Left ventricle myocardium superior (tissue), 1 donor: ENCODE data around the gene AOPEP. TPM values are rescaled to one million over a fixed set of nuclear protein-coding genes. Genes with fewer than 3 reads are reported as not detected.

Experiments
- ATAC-seq: fragments of 200-7000 bp; cut with Tn5 transposase; one replicate; pipeline ENCODE4 v1.9.1; 2020; ENCODE audit warnings: mild to moderate bottlenecking, moderate library complexity
- DNase-seq: peaks from one replicate; pipeline ENCODE4 v3.0.0-alpha.2; 2020
- intact Hi-C: fragments of 100-400 bp; cut with micrococcal nuclease; formaldehyde crosslinking; loops from one replicate; pipeline ENCODE4 v1.11.0; 2022
- total RNA-seq: library from RNA; stranded (reverse); fragmentation: NEBNext Ultra II Directional; extraction: Animal tissue kit (Norgen Biotek cat#: 25700); gene quantifications from one replicate; pipeline ENCODE4 v1.2.1, GENCODE V29; 2021
- donor health status: DM: no; HTN: yes; CAD: no; lungs with severe emphysema.

Gene AOPEP
- total RNA-seq, 1 donor from 2014 or later = 161 TPM

DNA sequence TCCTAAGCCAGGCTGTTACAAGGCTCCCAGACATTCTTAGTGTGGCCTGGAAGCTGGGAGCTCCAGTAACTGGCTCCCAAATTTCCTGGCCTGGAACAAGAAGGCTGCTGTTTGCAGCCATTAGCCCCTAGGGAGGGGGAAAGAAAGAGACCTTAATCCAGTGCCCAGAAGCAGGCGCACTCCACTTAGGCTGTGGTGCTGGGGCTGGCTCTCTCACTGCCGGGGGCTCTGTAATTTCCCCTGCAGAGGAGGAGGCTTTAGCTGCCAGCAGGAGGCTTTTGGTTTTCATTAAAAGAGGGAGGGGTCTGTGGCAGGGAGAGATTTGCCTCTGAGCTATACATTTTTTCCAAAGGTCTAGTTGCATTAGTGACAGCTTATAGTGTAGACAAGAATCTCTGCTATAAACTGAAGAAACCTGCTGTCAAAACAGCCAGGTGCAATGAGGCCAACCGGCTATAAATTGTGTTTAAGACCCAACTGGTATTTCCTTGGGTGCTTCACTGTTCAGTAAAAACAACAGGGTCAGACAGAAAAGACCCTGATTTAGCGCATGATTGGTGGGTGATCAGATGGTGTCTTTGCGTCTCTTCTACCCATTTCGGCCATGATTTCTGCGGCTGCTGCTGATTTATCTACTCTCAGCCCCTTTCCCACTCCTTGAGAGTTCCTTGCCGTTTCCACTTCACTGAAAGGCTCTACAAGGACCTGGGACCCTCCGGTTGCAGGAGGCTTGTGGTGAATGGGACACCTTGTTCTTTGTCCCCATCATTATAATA, 254.6 kb downstream of the AOPEP start:
- ATAC-seq (no peak), DNase-seq (no peak)
- intact Hi-C loops = no loop called here

DNA sequence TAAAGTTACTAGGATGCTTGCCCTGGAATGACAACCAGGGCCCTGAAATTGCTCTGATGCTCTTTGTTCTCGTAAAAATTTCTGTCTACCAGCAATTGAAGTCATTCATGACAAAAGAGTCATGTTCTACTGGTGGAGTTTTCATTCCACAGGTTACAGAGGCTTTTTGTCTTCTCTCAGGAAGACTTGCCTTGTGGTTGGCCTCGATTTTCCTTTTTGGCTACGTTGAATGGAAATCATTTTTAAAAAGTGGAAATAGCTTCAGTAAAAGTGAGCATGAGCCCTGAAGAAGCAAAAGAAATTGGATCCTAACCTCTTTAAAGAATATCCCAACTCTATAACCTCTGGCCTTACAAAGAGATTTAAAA, 255.2 kb downstream of the AOPEP start:
- DNase-seq = no peak
- intact Hi-C loops = no loop called here
- ATAC-seq = no peak

GRCh38 chr9:94982211-94982610, 255.7 kb downstream of the AOPEP start:
- intact Hi-C loops = no loop called here
- no peak for DNase-seq
- no peak for ATAC-seq

DNA sequence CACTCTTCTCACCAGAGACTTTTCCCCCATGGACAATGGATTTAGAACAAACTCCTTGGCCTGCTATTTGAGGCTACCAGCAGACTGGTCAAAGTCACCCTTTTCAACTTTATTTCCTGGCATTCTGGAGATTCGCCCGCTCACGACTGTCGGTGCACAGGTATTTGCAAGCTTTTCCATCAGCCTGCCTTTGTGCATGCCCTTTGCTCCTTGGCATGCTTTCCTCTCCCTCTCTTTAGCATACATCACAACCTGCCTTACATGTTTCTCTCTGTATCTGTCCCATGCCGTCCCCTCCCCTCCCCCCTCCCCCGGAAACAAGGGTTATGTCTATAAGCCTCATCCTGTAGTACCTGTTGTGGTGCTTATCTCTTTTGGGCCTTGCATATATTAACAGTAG, 257.1 kb downstream of the AOPEP start:
- ATAC-seq = no peak
- DNase-seq = no peak
- intact Hi-C loops = no loop called here

DNA sequence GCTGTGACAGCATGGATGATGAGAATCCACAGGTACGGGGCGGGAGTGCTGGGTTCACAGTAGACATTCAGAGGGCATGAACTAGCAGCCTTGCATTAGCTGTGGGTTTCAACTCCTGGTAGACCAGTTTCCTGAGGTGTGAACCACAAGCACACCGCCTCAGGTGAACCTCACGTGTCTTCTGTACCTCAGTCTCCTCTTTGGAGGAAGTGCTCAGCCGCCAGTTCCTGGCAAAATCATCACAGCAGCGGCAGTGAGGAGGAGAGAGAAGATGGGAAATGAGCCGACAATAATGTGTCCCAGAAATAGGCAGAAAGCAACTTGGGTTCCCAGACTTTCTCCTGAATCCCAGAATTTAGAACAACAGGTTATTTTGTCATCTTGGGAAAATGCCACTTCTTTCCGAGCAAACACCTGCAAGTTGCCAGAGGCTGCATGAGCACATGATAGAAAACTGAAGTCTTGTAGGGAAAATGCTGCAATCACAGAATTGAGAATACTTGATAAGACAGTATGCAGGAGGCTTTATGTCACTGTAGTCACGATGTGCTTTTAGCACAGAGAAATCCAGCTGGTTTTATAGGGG, 258.5 kb downstream of the AOPEP start:
- DNase-seq (no peak), ATAC-seq (no peak)
- intact Hi-C loops = no loop called here

GRCh38 chr9:94985649-94986048, 259.1 kb downstream of the AOPEP start:
- no peak for ATAC-seq

DNA sequence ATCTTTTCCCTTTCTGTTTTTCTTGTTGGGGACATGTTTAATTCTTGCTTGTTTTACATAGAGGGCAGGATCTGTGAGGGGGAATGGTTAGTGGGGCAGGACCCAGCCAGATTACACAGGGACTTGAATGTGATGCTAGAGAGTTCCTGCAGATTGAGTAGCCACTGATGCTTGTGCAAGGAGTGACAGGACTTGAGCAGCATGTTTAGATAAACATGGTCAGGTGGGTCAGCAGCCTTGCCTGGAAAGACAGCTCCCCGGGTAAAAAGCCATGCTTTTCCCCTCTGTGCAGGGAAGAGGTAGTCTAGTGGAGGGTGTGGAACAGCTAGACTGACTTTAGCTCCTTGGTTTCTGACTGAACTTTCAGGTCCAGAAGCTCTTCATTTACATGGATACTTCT, 261.2 kb downstream of the AOPEP start:
- DNase-seq (no peak), ATAC-seq (no peak)

More at GRCh38 chr9:94985649-94986048, 259.1 kb downstream of the AOPEP start:
- DNase-seq = no peak
- intact Hi-C loops = no loop called here

DNA sequence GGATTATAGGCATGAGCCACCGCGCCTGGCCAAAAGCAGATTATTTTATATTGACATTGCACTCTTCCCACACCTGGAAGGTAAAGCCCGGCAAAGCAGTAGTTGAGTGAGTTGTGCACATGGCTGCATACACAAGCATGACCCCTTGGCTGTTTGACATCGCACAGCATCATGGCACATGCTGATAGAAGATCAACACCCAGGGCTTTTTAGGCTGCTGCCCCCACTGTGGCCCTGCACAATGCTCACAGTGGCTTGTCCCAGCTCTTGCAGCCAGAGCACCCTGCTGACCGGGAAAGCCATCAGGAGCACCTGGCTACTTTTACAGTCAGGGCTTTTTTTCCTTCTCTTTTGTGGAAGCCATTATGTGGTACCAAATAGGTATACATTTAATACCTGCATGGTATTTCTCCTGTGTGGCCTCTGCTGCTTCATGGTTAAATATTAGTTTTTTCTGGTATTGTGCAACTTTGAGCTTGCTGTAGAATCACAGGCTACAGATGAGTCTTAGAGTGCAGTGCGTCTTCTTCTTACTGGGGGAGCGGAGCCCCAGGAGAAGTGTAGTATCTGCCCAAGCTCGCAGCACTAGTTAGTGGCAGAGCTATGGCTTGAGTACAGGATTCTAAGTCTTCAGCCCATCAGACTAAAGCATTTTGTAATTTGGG, 264.5 kb downstream of the AOPEP start:
- intact Hi-C loops = no loop called here
- ATAC-seq (no peak), DNase-seq (no peak)

More for the DNA sequence above, 261.2 kb downstream of the AOPEP start:
- intact Hi-C loops = no loop called here

- intact Hi-C loops = no loop called here
- no peak for ATAC-seq
- no peak for DNase-seq
These were observed 265.7 kb downstream of the AOPEP start for GRCh38 chr9:94991961-94992907.

GRCh38 chr9:94993160-94993820, 266.8 kb downstream of the AOPEP start:
- no peak for DNase-seq
- ATAC-seq = no peak
- intact Hi-C loops = no loop called here

DNA sequence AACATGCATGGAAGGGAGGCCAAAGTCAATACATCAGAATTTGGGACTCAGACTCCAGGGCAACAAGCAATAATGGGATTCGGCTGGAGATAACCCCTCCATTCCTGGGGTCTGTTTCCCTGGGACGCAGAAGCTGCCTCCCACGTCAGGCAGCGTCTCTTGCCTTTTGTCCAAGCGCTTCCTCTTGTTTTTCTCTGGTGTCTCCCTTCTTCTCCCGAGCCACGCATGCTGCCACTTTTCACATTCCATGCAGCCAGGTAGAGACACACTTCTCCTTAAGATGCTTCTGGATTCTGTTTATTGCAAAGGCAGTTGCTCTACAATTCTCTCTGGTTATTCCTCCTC, 267.3 kb downstream of the AOPEP start:
- DNase-seq (no peak), ATAC-seq (no peak)
- intact Hi-C loops = no loop called here

DNA sequence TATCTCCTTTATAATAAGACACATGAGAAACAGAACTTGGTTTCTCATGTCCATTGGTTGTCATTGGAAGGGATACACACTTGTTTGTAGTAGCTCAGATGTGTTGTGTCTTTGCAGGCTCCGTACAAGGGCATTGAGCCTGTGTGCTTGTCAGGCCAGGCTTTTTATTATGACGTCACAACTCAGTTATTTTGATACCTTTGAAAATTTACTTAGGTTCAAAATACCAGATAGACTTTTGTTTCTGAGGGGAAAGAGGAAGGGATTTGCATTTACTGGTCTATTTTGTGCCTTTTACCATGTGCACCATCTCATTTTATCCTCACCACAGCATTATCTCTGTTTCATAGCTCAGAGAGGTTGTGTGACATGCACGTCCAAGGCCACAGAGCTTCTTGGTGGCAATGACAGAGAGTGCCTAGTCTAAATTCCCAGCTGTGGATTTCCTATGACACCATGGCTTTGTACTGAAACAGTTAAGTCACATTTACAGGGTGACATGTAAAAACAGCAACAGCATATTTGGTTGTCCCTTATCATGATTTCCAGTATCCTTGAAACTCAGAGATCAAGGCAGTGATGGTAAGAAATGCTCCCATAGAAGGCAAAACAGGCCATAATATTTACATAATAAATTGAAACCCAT, 268.7 kb downstream of the AOPEP start:
- intact Hi-C loops = loop anchor here (5.0 kb wide), 1 partner anchor 43 kb away; no protein-coding TSS in a partner anchor
- DNase-seq = no peak
- no peak for ATAC-seq

DNA sequence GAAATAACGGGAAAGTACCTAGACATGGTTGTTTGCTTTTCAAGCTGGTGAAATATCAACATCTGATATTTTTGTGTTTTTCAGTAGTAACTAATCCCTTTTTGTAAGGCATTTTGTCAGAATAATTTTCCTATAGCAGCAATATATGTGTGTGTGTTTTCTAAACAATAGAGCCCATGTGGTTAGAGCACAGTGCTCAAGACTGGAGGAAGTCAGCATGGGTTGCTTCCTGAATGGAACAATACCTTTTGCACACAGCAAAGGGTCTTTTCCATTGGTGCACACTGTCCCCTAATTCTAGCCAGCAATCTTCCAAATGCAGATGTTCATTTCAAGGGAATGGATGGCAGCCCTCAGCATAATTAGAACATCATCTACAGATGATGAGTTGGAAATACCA, 270.1 kb downstream of the AOPEP start:
- peak; percentile 34 for ATAC-seq
- DNase-seq = no peak
- intact Hi-C loops = loop anchor here (5.0 kb wide), 1 partner anchor 44 kb away; no protein-coding TSS in a partner anchor

DNA sequence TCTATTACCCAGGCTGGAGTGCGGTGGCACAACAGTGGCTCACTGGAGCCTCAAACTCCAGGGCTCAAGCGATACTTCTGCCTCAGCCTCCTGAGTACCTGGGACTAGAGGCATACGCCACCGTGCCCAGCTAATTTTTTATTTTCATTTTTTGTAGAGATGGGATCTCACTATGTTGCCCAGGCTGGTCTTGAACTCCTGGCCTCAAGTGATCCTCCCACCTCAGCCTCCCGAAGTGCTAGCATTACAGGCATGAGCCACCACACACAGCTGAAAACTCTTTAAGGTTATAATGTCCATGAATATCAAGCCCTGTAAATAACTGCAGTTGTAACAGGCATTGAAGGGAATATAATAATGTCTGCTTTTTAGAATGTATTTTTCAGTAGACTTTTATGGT, 271.2 kb downstream of the AOPEP start:
- DNase-seq = no peak
- no peak for ATAC-seq
- intact Hi-C loops = loop anchor here (5.0 kb wide), 1 partner anchor 45 kb away; no protein-coding TSS in a partner anchor

DNA sequence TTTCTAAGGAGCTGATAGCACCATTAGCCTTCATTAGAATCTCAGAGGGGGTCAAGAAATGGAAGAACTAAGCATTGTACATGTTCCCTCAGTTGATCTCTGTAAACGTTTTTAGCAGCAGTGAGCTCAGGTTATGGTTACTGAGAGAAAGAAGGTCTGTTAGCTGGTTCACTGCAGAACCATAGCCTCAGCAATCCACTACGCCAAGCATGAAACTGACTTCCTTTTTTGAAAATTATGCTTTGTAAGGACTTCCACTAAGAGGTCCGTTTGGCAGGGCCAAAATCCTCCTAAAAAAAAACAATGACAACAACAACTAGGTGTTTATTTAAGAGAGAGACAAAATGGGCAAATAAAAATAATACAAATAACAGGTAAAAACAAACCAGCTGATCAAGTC, 273.3 kb downstream of the AOPEP start:
- DNase-seq (no peak), ATAC-seq (no peak)
- intact Hi-C loops = loop anchor here (5.0 kb wide), 1 partner anchor 48 kb away; no protein-coding TSS in a partner anchor

DNA sequence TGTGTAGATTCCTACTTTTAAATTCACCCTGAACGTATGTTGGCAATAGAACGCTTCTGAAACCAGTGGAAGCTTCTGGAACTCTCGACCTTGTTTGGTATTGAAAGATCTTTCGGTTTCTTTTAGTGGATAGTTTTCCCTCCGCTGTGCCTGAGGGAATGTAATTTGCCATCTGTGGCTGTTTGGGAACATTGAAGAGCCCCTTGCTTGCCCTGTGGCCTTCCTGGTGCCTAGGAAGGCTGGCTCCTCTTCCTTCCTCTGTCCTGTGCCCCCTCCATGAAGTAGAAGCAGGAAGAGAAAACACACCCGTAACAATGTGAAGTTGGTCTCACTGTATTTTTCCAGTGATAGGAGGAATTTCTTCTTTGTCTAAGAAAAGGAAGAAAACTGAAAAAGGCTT, 274.3 kb downstream of the AOPEP start:
- intact Hi-C loops = no loop called here
- no peak for ATAC-seq

DNA sequence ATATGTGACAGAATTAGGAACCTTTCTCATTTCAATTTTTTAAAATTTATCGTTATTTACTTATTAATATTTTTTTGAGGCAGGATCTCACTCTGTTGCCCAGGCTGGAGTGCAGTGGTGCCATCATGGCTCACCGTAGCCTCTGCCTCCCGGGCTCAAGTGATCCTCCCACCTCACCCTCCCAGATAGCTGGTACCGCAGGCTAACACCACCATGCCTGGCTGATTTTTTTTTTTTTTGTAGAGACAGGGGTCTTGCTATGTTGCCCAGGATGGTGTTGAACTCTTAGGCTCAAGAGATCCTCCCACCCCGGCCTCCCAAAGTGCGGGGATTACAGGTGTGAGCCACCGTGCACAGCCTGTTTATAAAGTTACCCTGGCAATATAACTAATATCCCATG, 275.2 kb downstream of the AOPEP start:
- no peak for DNase-seq
- intact Hi-C loops = no loop called here
- no peak for ATAC-seq

More for the DNA sequence above, 274.3 kb downstream of the AOPEP start:
- no peak for DNase-seq

DNA sequence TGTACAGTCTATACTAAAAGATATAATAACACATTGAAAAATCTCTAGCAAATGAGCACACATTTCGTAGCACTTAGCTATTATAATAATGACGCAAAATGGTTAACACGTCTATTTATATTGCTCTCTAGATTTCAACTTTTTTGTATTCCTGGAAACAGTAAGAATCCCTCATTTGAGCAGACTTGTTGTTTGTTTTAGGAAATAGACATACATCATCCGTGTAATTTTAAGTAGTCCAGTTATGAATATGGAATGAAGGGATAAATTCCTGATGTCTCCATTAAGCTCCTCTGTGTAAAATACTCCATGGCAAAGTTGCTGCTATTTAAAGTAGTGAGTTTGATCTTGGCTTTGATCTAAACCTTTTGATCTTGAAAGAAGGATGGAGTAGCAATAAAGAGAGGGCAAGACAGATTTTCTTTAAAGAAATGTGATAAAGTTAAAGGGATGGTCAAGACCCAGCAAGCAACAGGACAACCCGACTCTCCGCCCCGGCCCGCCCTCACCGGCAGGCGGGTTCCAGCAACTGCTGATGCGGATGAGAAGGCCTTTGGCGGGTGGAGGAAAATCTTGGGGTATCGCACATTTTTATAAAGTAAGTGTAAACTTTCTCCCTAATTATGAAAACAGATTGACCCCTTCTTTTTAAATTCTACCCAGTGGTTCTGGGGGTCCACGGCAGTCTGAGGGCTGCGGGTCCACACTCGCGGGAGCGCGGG, 277.4 kb downstream of the AOPEP start:
- peak; percentile 41 for ATAC-seq
- intact Hi-C loops = no loop called here
- DNase-seq = peak; percentile 77
